ENCODE data around the gene USP22.

USP22 gene

GRCh38 chr17:21044971-21045370 is 2.2 kb upstream of the USP22 start:
- no peak for DNase-seq

GRCh38 chr17:21043296-21044232 is 753 bp upstream of the USP22 start:
- peak; percentile 98 for DNase-seq

- peak; percentile 75 for DNase-seq
Observed at GRCh38 chr17:21041741-21042457, 912 bp downstream of the USP22 start.

GRCh38 chr17:21039839-21040575 is 2.8 kb downstream of the USP22 start:
- DNase-seq = peak; percentile 37

GRCh38 chr17:21037117-21037803 is 5.6 kb downstream of the USP22 start:
- DNase-seq = no peak

GRCh38 chr17:21036361-21036881 is 6.4 kb downstream of the USP22 start:
- DNase-seq = no peak

- no peak for DNase-seq
Observed at GRCh38 chr17:21035406-21035805, 7.4 kb downstream of the USP22 start.

- DNase-seq = peak; percentile 15
Observed at GRCh38 chr17:21034340-21035235, 8.2 kb downstream of the USP22 start.

- DNase-seq = no peak
Observed at GRCh38 chr17:21033350-21033749, 9.5 kb downstream of the USP22 start.

- no peak for DNase-seq
Observed at GRCh38 chr17:21031756-21032396, 10.9 kb downstream of the USP22 start.

GRCh38 chr17:21030375-21030774 is 12.4 kb downstream of the USP22 start:
- DNase-seq = no peak

GRCh38 chr17:21029515-21029914 is 13.3 kb downstream of the USP22 start:
- no peak for DNase-seq

GRCh38 chr17:21029036-21029435 is 13.8 kb downstream of the USP22 start:
- peak; percentile 49 for DNase-seq

GRCh38 chr17:21028192-21028591 is 14.6 kb downstream of the USP22 start:
- DNase-seq = no peak

GRCh38 chr17:21027031-21027430 is 15.8 kb downstream of the USP22 start:
- DNase-seq = no peak

- no peak for DNase-seq
Observed at GRCh38 chr17:21025451-21025850, 17.4 kb downstream of the USP22 start.

- no peak for DNase-seq
Observed at GRCh38 chr17:21024024-21024423, 18.8 kb downstream of the USP22 start.

- no peak for DNase-seq
Observed at GRCh38 chr17:21021208-21021803, 21.5 kb downstream of the USP22 start.

GRCh38 chr17:21020622-21021021 is 22.2 kb downstream of the USP22 start:
- DNase-seq = no peak

- DNase-seq = peak; percentile 38
Observed at GRCh38 chr17:21019976-21020586, 22.7 kb downstream of the USP22 start.
